Fibroblast of gingiva (primary cell): ENCODE measurements around the gene LRRC4C.

ENCODE experiments used
- DNase-seq: peaks from one replicate; pipeline ENCODE4 v3.0.0-alpha.2; 2011; ENCODE audit warnings: low read depth

The LRRC4C gene

GRCh38 chr11:40162901-40163883 is 1296.3 kb downstream of the LRRC4C start:
- no peak for DNase-seq

DNA sequence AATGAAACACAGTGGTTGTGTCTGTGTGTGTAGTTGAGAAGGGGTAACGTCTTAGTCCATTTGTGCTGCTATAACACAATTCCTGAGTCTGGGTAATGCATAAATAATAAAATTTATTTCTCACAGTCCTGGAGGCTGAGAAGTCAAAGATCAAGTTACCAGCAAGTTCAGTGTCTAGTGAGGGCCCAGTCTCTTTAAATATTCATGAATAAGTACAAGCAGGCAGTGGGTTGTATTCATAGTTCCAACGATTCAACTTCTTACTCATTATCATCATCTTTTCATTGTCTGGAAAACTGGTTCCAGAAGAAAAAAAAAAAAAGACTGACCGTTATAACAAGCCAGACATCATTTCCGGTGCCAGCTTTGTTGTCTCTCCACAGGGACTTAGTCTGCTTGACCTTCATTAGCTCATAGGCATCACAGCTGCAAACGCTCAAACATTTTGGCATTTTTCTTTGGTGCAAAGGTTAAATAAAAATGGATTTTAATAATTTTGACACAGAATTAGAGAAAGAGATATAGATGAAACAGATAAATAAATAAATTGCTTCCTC is 1297.5 kb downstream of the LRRC4C start:
- no peak for DNase-seq

- no peak for DNase-seq
These were observed 1299.0 kb downstream of the LRRC4C start for GRCh38 chr11:40160418-40160817.

DNA sequence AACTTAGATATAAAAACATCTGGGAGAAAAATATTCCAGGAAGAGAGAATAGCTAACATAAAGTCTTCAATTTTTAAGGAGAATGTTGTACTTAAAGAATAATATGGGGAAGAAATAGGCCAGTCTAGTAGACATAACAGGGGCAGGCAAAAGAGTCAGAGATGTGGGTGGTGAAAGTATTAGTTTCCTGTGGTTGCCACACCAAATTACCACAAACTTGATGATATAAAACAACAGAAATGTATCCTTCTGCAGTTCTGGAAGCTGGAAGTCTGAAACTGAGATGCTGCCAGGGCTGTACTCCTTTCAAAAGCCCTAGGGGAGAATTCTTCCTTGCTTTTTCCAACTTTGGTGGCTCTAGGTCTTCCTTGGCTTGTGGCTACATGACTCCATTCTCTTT is 1309.7 kb downstream of the LRRC4C start:
- DNase-seq = no peak

- no peak for DNase-seq
These were observed 1318.9 kb downstream of the LRRC4C start for GRCh38 chr11:40140560-40140959.

GRCh38 chr11:40139536-40139935 is 1319.9 kb downstream of the LRRC4C start:
- no peak for DNase-seq

DNA sequence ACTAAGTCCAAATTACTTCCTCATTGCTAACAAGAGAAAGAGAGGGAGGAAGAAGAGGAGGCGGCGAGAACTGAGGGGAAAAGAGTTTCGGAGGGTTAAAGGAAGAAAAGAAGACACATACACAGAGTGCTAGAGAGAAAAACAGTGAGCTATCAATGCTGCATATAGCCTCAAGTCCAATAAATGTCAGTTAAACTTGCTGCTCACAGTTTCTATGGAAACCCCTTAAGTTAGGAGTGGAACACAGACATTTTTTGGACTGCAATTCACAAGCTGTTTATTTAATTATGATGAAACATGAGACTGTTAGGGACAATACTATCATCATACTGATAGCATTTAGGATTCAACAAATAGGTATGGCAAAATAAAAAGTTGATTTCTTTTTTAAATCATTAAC is 1320.4 kb downstream of the LRRC4C start:
- DNase-seq = no peak

GRCh38 chr11:40134820-40135570 is 1324.5 kb downstream of the LRRC4C start:
- no peak for DNase-seq

- DNase-seq = no peak
These were observed 1326.0 kb downstream of the LRRC4C start for GRCh38 chr11:40133498-40133897.

GRCh38 chr11:40132912-40133311 is 1326.5 kb downstream of the LRRC4C start:
- DNase-seq = no peak

GRCh38 chr11:40130427-40130826 is 1329.0 kb downstream of the LRRC4C start:
- DNase-seq = no peak

- no peak for DNase-seq
These were observed 1330.2 kb downstream of the LRRC4C start for GRCh38 chr11:40129266-40129665.

DNA sequence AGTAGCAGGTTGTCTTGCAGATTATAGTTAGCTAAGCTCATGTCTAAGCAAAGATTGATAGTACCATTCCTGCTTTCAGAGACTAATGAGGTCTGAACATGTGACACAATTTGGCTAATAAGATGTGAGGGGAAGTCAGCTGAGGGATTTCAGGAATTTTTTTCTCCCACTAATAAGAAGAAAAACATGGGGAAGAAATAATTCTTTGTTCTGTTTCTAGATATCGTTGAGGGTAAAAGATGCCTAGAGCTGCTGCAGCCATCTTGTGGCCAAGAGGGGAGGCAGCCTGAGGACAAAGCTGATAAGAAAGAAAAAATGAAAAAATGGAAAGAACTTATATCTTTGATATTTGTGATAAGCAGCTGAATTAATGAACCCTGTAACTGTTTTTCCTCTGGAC is 1334.4 kb downstream of the LRRC4C start:
- no peak for DNase-seq

DNA sequence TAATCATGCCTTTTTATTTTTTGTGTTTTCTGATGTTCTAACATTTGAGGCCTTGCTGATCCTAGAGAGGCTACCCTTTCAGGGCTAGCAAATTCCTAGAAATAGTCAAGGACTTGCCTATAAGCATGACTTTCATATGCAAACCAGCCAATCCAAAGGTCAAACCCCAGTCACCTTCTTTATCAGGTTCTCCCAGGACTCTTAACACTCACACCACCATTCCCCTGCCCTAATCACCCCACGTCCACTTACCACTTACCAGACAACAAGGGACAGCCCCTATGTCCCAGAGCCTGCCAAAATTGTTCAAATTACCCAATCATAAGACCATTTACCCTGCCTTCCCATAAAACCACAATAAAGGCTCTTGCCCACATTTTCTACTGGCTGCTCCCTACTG is 1339.8 kb downstream of the LRRC4C start:
- DNase-seq = no peak

DNA sequence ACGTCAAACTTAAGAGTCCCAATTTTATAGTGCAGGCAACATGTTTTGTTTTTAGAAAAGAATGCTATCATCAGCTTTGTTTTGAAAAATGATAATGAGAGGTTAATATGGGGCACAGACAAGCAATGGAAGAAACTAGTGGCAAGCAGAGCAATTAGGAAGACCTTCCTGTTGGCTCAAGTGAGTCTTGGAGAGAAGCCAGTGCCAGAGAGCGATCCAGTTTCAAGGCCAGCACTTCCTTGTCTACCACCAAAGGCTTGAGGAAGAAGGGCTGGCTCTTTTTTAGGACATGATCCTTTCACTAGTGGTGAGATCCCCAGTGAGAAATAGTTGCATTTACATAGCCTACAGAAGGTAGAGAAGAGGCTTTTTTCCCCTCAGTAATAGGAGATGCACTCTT is 1340.7 kb downstream of the LRRC4C start:
- DNase-seq = no peak

- no peak for DNase-seq
These were observed 1341.4 kb downstream of the LRRC4C start for GRCh38 chr11:40118026-40118425.

- no peak for DNase-seq
These were observed 1354.4 kb downstream of the LRRC4C start for GRCh38 chr11:40104941-40105550.

GRCh38 chr11:40100781-40101180 is 1358.7 kb downstream of the LRRC4C start:
- no peak for DNase-seq

- no peak for DNase-seq
These were observed 1359.3 kb downstream of the LRRC4C start for GRCh38 chr11:40100162-40100553.

DNA sequence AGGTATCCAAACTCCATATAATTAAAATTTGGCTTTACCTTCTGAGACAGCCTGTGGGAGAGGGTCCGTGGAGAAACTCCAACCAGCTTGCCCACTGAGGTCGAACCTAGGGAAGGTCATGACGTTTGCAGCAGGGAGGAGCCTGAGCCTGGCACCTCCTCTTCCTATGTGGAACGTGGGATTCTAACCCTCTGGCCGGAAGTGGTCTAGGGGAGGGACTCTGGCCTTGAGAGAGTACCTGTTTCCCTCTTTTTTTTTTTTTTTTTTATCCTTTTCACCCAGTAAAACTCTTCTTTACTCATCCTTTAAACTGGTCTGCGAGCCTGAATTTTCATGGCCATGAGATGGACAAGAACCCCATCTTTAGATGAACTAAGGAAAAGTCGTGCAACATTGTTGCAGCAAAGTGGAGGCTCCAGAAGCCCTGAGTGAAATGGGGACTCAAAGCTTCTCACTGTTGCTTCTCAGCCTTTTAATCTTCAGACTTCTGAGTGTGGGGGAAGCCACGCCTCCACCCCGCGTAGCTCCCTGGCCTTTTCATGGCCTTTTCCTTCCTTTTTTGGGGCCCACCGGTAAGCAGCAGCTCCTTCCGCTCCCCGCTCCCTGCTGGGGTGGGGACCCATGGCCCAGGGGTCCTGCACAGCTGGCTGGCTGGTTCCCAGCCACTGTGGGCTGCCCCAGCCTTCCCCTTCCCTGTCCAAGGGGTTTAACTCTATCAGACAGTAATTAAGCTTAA is 1359.9 kb downstream of the LRRC4C start:
- DNase-seq = no peak

DNA sequence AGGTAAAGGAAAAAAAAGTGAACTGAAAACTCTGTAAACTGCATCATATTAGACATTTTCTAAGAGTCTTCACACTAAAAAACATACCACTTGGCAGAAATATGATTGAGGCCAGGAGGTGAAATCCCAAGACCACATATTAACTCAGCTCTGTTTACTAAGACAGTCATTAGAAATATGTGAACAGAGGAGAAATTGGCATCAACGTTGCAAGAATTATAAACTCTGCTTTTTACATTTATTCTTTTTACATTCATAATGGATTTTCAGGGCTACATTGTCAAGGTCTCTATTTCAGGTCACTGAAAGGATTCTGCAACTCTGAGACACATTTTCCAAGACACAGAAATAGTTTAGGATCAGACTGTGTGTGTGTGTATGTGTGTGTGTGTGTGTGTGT is 1364.0 kb downstream of the LRRC4C start:
- no peak for DNase-seq

DNA sequence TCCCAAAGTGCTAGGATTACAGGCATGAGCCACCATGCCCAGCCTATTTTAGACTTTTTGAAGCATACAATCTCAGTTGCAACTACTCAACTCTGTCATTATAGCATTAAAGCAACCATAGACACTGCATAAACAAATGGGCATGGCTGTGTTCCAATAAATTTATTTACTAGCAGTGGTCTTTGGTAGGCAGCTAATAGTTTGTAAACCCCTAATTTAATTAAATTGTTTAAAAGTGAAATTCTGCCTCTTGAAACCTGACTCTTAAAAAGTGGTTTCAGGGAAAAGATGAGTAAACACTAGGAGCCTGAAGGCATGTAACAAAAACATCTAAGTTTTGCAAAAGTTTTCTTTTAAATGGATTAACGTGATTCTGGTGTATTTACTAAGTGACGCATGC is 1364.5 kb downstream of the LRRC4C start:
- DNase-seq = no peak
